NCI-H1092 treated with DMSO at 0.1 percent for 48 hours (cell line): ENCODE measurements around the gene STARD5.
"Not testable (repeated sequence)": the region's sequence is repeated elsewhere in the genome, so short reads cannot be mapped to it uniquely, and the experiment has no call there.

Source experiments
- DNase-seq: peaks from one replicate; lab custom pipeline; 2025; lab: John Stamatoyannopoulos, UW

Gene STARD5

GRCh38 chr15:81337241-81337640 lies 13.3 kb upstream of the STARD5 start:
- DNase-seq, result no peak

GRCh38 chr15:81336568-81336967 lies 12.6 kb upstream of the STARD5 start:
- DNase-seq, result no peak

DNA sequence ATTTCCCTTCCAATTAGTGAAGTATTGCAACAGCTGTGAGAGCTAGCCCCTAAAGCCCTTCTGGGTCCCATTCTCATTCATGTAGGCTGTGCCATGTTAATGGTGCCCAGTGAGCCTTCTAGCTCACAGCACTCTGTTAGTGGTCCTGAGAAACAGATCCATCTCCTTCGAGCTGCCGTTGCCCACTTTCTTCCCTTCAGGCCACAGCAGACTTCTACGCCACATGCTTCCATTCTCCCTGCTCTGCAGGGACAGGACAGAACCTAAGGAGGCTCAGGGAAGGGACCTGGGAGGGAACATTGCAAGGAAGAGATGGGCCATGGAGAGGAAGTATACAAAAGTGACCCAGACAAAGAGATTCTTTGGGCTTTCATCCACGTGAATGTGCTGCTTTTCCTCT lies 11.7 kb upstream of the STARD5 start:
- no peak for DNase-seq

- no peak for DNase-seq
Observed at GRCh38 chr15:81334768-81335435, 11.0 kb upstream of the STARD5 start.

DNA sequence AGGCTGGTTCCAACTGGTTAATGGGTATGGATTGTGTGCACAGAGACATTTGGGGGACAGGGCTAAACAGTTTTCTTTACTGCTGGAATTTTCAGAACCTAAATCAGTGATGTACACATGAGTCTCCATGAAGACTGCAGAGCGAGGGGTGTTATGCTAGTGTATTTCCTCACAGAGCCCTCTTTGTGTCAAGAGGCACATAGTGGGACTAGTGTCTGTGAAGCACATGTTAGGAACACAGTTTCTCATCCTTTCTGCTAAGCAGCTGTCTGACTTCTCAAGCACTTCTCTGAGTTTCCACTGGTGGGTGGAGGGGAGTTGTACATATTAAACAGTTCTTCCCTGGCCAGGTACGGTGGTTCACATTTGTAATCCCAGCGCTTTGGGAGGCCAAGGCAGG lies 9.4 kb upstream of the STARD5 start:
- no peak for DNase-seq

GRCh38 chr15:81332326-81332725 lies 8.4 kb upstream of the STARD5 start:
- DNase-seq, result no peak

GRCh38 chr15:81331600-81331999 lies 7.7 kb upstream of the STARD5 start:
- no peak for DNase-seq

GRCh38 chr15:81331141-81331540 lies 7.2 kb upstream of the STARD5 start:
- DNase-seq, result not testable (repeated sequence)

- no peak for DNase-seq
Observed at GRCh38 chr15:81330366-81331090, 6.6 kb upstream of the STARD5 start.

DNA sequence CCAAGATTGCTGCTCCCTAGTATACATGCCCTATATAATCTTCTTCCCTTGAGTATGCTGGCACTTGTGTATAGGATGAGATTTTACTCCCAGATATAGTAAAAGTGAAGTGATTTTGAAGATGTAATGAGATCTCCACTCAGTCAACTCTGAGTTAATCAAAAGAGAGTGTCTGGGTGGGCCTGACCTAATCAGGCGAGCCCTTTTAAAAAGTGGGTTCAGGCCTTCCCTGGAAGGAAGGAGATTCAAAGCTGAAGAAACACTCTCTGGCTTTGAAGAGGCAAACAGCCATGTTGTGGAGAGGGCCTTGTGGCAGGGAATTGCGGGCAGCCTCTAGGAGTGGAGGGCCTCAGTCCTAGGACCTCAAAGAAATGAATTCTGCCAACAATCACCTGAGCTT lies 5.5 kb upstream of the STARD5 start:
- DNase-seq, result no peak

GRCh38 chr15:81327516-81327915 lies 3.6 kb upstream of the STARD5 start:
- no peak for DNase-seq

DNA sequence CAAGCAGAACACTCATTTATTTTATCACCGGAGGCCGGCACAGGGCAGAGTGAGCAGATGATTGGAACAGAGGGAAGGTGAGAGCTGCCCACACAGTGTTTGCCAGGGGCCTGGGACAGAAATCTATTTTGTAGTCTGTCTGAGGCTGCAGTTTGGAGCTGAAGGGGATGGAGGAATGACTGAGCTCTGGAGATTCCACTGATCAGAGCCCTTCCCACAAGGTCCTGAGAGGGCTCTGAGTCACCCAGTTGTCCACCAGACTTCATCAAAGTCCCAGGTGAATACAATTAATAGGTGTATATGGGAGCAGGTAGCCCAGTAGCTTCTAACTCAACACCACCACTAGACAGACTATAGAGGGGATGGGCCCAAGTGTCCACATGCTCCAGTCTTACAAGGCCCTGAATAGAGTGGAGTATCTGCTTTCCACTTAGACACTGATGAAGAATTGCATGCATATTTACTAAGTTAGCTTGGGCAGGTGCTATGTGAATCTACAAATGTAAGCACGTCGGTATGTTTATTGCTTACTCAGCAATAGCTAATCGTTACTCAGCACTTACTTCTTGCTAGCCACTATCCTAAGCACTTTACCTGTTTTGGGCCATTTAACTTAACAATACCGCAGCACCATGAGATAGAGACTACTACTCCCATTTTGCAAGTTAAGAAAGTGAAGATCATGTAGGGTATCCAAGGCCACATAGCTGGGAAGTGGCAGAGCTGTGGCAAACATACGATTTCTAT lies 2.7 kb upstream of the STARD5 start:
- DNase-seq, result no peak

DNA sequence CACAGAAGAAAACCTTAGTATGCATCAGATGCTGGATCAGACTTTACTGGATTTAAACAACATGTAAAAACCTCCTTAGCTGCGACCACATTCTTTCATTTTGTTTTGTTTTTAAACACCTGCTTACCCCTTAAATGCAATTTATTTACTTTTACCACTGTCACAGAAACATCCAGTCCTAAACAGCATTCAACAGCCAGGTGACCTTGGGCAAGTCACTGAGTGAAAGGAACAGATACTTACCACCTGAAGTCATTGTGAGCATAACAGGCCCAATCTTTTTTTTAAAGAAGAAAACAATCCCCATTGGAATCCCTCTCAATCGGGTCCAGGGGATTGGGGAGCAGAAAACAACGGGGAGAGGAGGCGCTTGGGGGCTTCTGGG lies 390 bp downstream of the STARD5 start:
- DNase-seq, result no peak

- no peak for DNase-seq
Observed at GRCh38 chr15:81322676-81323253, 1.2 kb downstream of the STARD5 start.

DNA sequence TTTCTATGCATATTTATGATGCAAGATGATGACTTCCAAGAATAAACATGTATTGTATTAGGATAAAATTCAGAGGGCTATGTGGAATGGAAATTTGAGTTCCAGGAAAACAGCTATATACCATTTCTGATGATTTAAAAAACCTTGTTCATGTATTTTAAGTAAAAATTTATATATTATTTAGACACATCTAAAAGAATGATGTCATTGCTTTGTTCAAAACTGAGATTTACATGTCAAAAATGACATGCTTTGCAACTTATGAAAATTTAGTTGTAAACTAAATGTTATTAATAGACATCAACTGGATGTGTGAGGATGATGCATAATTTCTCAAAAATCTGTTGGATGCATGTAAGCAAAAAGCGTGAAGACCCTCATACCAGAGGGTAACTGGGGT lies 2.3 kb downstream of the STARD5 start:
- no peak for DNase-seq

DNA sequence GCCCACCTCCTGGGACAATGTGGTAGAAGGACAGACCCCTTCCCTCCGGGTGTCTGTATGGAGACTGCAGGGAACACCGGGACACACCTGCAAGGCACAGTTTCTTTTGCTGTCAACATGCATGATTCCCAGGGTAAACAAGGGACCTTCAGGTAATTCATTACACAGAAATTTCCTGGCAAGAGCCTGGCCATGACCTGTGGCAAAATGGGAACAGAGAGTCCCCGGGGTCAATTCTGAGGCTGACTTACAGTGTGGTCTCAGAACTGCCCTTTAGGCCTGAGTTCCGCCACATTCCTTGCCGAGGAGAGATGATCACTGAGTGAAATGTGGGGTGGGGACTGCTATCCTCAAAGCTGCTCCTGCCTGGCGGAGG lies 6.3 kb downstream of the STARD5 start:
- no peak for DNase-seq

DNA sequence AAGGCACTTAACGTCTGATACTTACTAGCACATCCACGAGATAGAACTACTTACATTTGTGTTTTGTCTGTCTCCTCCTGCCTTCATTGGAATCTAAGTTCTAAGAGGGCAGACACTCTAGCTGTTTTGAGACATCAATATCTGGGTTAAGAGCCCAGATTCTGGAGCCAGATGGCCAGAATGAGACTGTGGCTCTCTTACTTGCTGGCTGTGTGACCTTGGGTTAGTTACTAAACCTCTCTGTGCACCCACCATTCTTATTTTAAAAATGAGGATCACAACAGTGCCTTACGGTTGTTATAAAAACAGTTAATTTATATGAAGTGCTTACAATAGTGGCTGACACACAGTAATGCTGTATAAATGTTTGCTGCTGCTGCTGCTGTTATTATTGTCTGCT lies 7.7 kb downstream of the STARD5 start:
- DNase-seq, result no peak

DNA sequence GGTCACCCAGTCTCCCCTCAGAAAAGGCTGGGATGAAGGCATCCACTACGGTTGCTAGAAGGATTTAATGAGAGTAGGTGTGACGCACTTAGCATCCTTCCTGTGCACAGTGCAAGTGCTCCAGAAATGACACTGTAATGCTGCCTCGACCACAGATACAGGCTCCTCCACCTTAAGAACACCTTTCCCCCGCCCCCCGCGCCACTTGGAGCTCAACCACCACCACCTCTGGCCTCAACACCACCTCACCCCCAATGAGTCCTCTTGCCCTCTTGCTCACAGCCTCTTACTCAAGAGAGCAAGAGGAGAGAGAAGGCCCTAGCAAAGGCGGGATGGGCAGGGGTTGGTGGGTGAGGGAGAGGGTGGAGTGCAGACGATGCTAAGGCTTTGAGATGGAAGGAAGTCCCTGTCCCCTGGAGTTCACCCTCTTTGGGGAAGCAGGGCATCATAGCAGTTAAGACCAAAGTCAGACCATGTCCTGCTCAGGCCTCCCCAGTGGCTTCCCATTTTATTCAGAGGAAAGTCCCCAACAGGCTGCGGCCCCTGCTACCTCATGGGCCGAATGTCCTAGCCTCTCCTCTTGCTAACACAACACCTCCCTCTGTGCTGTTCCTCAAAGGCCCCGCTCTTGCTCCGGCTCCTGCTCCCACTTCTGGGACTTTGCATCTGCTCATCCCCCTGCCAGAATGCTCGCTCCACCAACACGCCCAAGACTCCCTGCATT lies 8.3 kb downstream of the STARD5 start:
- no peak for DNase-seq

DNA sequence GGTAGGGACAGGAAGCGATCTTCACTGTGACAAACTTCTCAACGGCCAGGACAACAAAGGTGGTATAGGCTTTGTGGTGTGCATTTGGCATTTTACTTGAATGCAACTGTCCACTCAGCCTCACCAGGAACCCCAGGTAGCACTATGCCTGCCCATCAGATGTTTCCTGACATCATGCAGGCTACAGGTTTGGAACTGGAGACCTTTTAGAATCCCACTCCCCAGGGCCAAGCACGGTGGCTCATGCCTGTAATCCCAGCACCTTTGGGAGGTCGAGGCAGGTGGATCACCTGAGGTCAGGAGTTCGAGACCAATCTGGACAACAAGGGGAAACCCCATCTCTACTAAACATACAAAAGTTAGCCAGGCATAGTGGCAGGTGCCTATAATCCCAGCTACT lies 9.6 kb downstream of the STARD5 start:
- no peak for DNase-seq

- DNase-seq, result no peak
Observed at GRCh38 chr15:81313686-81314085, 10.3 kb downstream of the STARD5 start.

DNA sequence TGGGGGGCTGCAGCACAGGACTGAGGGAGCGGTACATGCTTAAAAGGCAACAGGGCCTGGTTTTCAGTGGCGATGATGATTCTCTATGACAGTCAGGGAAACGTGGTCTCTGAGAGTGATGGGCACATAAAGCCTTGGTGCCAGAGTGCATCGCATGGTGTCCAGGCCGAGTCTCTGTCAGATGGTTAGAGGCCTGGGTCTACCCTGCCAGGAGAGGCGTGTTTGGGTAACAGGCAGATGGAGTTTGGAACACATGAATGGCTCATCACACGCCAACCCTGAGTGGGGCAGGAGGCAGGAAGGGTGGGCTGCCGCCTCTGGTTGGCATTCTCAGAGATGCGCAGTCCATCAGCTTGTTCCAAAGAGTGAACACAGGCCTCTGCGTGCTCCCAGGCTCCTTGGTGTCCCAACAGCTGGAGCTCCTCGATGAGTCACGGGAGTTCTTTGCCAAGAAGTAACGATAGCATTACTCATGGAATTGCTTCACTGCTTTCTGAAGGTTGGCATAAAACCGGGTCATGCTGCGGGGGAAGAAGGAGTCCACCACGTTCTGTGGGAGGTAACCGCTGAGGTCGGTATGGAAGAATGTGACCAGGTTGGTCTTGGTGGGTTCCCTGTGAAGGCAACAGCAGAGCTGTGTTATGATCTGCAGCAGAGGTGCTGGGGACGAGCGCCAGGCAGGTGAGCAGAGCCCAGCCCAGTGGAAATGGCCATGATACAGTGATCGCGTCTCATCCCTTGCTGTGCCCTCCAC lies 11.0 kb downstream of the STARD5 start:
- no peak for DNase-seq
